PC-9 (cell line): ENCODE measurements around the gene RHOBTB1.

Source experiments
- CTCF ChIP-seq: fragments of 200-600 bp; sonication (generic); conservative IDR thresholded peaks from 2 replicates; pipeline ENCODE4 v1.6.1; 2017; ENCODE audit warnings: mixed run types, antibody characterized with exemption, mild to moderate bottlenecking, moderate library complexity
- EZH2 ChIP-seq: fragments of 200-600 bp; sonication (generic); IDR thresholded peaks from 2 replicates; pipeline ENCODE4 v1.8.0; 2017; ENCODE audit warnings: antibody characterized with exemption, low read depth

GRCh38 chr10:60960913-60961312, 16.9 kb upstream of the RHOBTB1 start:
- TF ChIP-seq CTCF (no peak), EZH2 (no peak)
